Right ventricle myocardium superior (tissue), 1 donor: ENCODE data around the gene ARHGAP32. TPM values are rescaled to one million over a fixed set of nuclear protein-coding genes. Genes with fewer than 3 reads are reported as not detected.
"Not testable (repeated sequence)": the region's sequence is repeated elsewhere in the genome, so short reads cannot be mapped to it uniquely, and the experiment has no call there.

Experiments used
- ATAC-seq: fragments of 200-7000 bp; cut with Tn5 transposase; one replicate; pipeline ENCODE4 v1.9.1; 2020; ENCODE audit warnings: mild to moderate bottlenecking; ENCODE audit not compliant: poor library complexity
- DNase-seq: peaks from one replicate; pipeline ENCODE4 v3.0.0-alpha.2; 2020
- intact Hi-C: fragments of 100-400 bp; cut with DNase I; formaldehyde crosslinking; loops from one replicate; pipeline ENCODE4 v1.11.2; 2022
- total RNA-seq: library from RNA; stranded (reverse); fragmentation: NEBNext Ultra II Directional; extraction: Animal tissue kit (Norgen Biotek cat#: 25700); gene quantifications from one replicate; pipeline ENCODE4 v1.2.1, GENCODE V29; 2021
- donor health status: DM: no; HTN: yes; CAD: no; lungs with severe emphysema.

Gene ARHGAP32
- total RNA-seq, 1 donor from 2014 or later, result 5.7 TPM

DNA sequence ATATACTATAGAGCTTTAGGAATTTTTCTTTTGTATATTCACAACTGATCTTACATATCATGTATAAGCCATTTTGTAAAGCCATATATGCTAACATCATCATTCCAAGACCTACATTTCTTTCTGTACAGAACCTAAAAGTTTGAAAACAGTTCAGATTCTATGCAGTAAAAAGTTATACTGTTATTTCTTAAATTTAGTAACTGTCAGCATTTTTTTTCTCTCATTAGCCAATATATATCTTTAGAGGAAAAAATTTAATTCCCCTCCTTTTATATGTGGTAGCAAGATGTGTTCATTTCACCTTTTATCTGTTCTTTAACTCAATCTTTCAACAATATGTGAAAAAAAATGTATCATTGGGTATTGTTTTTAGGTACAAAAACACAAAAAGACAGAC lies 129.0 kb downstream of the ARHGAP32 start:
- intact Hi-C loops, result no loop called here
- no peak for DNase-seq
- ATAC-seq, result no peak

DNA sequence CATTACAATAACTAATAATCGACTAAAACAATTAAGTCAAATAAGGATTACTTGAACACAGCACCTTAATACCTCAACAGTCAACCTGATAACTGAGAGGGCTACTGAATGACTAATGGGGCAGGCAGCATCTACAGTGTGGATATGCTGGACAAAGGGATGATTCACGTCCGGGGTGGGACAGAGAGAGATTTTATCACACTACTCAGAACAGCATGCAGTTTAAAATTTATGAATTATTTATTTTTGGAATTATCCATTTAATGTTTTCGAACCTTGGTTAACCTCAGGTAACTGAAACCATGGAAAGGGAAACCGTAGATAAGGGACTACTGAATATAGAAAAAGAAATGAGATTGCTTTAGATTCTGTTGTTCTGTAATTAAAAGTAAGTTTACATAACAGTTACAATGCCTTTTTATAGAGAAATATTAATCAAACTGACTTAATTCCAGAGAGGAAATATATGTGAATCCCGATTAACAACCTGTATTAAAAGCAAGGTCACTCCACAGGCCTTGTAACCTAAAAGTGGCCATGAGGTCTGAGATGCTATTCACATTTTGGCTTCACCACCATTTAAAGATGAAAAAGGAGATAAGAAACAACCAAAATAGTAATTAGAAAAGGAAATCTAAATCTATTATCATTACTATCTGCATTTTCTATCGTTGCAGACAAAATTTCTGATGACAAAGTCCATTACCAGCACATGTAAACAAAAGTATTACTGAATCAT lies 130.5 kb downstream of the ARHGAP32 start:
- no peak for DNase-seq
- no peak for ATAC-seq
- intact Hi-C loops, result no loop called here

GRCh38 chr11:129056916-129057315 lies 135.2 kb downstream of the ARHGAP32 start:
- DNase-seq (no peak), ATAC-seq (no peak)
- intact Hi-C loops, result no loop called here

DNA sequence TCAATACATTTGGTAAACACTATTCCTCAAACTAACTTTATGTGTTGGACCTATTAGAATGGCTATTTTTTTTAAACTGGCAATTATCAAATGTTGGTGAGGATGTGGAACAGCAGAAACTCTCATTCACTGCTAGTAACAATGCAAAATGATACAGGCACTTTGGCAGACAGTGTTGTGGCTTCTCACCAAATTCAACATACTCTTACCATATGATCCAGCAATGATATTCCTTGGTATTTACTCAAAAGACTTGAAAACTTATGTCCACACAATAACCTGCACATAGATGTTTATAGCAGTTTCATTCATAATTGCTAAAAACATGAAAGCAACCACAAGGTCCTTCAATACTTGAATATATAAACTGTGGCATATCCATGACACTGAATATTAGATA lies 136.9 kb downstream of the ARHGAP32 start:
- ATAC-seq (no peak), DNase-seq (no peak)
- intact Hi-C loops, result no loop called here

DNA sequence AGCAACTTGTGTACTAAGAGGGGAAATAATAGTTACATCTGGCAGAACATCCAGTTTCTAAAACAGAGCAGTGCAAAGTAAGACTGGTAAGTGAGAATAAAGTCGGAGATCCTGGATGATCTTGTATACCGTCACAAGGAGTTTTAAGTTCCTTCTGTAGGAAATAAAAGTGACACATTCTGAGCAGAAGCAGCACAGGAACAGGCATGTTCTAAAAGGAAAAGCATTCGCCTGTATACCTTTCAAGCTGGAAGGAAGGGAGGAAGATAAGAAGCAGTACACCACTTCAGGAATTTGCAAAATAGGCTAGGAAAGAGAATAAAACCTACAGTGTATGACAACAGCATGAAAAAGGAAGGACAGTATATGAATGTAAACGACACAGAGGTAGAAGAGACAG lies 143.2 kb downstream of the ARHGAP32 start:
- DNase-seq, result no peak
- intact Hi-C loops, result no loop called here

DNA sequence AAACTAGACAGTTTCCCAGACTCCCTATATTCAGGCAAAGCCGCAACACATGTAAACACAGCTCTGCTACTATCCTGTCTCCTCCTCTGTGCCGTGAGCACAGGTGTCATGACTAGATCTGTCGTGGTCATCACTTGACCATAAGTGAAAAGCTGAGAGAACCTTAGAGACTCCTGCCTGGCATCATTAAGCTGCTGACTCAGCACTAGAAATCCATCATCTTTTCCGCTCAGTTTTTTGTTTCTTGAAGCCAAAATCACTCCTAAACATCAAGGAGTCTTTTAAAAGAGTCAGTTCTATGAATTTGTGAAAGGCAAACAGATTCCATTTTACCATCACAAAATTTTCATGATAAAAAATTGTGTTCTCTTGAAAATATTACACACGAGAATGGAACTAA lies 147.0 kb downstream of the ARHGAP32 start:
- DNase-seq (no peak), ATAC-seq (no peak)
- intact Hi-C loops, result no loop called here

More for the DNA sequence above, 143.2 kb downstream of the ARHGAP32 start:
- no peak for ATAC-seq

GRCh38 chr11:129042503-129042902 lies 149.6 kb downstream of the ARHGAP32 start:
- intact Hi-C loops, result no loop called here
- no peak for ATAC-seq
- DNase-seq, result no peak

GRCh38 chr11:129041611-129042018 lies 150.5 kb downstream of the ARHGAP32 start:
- peak; percentile 51 for ATAC-seq
- DNase-seq, result no peak
- intact Hi-C loops, result no loop called here

DNA sequence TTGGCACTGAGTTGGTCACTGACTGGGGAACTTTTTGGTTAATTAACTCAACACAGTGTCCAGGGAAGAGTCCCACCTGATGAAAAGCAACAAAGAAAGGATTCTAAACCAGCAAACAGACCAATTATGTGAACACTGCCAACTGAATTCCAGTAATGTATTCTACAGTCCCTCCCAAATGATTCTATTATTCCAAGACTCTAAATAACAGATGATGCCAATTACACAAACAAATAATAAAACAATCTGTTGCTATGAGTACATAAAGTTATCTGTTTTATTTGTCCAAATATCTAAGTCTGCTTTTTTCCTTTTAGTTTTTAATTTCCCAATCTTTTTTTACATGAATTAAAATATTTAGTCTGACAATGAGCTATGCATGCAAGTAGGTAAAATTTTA lies 151.2 kb downstream of the ARHGAP32 start:
- intact Hi-C loops, result no loop called here
- ATAC-seq (no peak), DNase-seq (no peak)

- DNase-seq (no peak), ATAC-seq (no peak)
- intact Hi-C loops, result no loop called here
Observed at GRCh38 chr11:129035244-129035643, 156.9 kb downstream of the ARHGAP32 start.

- intact Hi-C loops, result no loop called here
- DNase-seq (no peak), ATAC-seq (no peak)
Observed at GRCh38 chr11:129034001-129034400, 158.1 kb downstream of the ARHGAP32 start.

GRCh38 chr11:129023968-129024676 lies 168.0 kb downstream of the ARHGAP32 start:
- ATAC-seq, result no peak
- DNase-seq, result no peak
- intact Hi-C loops, result no loop called here

- DNase-seq (no peak), ATAC-seq (no peak)
- intact Hi-C loops, result no loop called here
Observed at GRCh38 chr11:129021295-129021694, 170.8 kb downstream of the ARHGAP32 start.

DNA sequence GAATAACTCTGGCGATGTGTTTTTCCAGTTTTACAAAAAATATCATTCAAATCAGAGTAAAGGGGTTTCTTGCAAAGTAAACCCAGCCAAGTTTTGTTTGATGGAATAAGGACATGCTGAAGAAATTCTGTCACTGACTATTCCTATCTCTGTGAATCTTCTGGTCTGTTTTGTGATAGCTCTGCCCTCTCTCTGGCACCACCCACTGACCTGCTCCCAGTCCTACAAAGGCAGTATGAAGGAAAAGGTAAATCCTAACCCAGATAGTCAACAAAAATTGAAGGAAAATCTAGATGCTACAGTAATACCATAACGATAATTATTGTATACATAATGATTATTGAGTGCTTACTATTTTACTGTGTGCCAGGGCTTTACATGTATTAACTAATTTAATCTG lies 173.1 kb downstream of the ARHGAP32 start:
- ATAC-seq (no peak), DNase-seq (no peak)
- intact Hi-C loops, result no loop called here

DNA sequence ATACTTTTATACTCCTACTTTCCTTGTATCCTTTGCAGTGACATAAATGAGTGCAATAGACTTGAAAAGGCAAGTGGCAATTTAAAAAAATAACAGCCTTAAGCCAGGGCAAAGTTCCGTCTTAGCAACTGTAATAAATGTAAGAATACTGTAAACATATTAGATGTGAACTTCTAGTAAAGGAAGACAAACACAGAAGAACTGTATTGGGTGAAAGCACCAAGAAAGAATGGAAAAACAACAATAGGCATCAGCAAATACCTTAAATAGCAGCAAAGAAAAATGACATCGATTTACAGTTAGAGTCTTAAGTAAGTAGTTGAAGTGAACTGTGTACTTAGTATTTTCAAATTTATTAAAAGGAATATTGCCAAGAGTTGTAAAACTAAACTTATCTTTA lies 174.0 kb downstream of the ARHGAP32 start:
- no peak for DNase-seq
- intact Hi-C loops, result no loop called here
- no peak for ATAC-seq

GRCh38 chr11:129013737-129014475 lies 178.2 kb downstream of the ARHGAP32 start:
- ATAC-seq (no peak), DNase-seq (no peak)
- intact Hi-C loops, result no loop called here

DNA sequence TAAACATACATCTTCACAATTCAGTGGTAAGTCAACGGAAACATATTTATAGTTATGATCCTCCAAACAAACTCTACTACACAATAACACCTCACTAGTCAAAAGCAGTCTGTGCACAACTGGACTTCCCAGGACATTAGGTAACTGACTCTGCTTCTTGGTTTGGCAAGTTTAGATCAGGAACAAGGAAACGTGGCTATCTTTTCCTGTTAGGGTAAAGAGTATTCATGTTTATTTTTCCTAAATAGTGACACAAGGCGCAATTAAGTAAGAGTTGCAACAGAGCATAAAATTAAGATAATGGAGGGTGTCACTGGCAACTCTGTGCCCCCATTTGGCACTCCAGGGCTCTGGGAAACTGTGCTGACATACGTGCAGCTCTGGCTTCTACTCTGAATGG lies 179.2 kb downstream of the ARHGAP32 start:
- no peak for DNase-seq
- intact Hi-C loops, result no loop called here
- no peak for ATAC-seq

- ATAC-seq (no peak), DNase-seq (no peak)
- intact Hi-C loops, result no loop called here
Observed at GRCh38 chr11:129006161-129006560, 186.0 kb downstream of the ARHGAP32 start.

DNA sequence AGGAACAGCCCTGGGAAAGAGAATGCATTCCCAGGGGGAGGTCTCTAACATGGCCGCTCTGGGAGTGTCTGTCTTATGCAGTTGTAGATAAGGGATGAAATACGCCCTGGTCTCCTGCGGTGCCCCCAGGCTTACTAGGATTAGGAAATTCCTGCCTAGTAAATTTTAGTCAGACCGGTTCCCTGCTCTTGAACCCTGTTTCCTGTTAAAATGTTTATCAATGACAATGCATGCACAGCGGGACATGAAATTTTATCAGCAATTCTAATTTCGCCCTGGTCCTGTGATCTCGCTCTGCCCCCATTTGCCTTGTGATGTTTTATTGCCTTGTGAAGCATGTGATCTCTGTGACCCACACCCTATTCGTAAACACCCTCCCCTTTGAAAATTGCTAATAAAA lies 193.0 kb downstream of the ARHGAP32 start:
- ATAC-seq, result not testable (repeated sequence)

More for the DNA sequence above, 193.0 kb downstream of the ARHGAP32 start:
- DNase-seq, intact Hi-C loops: not testable (repeated sequence)
